ENCODE data around the gene CDH22.

The CDH22 gene

GRCh38 chr20:46270977-46271744 is 37.1 kb downstream of the CDH22 start:
- DNase-seq = peak in 2 of 56 donors; percentile 18 to 19

GRCh38 chr20:46269372-46269771 is 38.9 kb downstream of the CDH22 start:
- DNase-seq = no peak

GRCh38 chr20:46268662-46269061 is 39.6 kb downstream of the CDH22 start:
- DNase-seq = no peak

GRCh38 chr20:46268131-46268614 is 40.1 kb downstream of the CDH22 start:
- no peak for DNase-seq

- DNase-seq = no peak
Observed at GRCh38 chr20:46267108-46268105, 40.9 kb downstream of the CDH22 start.

GRCh38 chr20:46265539-46265938 is 42.8 kb downstream of the CDH22 start:
- no peak for DNase-seq

GRCh38 chr20:46264391-46265266 is 43.7 kb downstream of the CDH22 start:
- DNase-seq = no peak

- DNase-seq = no peak
Observed at GRCh38 chr20:46261456-46262253, 46.6 kb downstream of the CDH22 start.

- DNase-seq = no peak
Observed at GRCh38 chr20:46260936-46261454, 47.3 kb downstream of the CDH22 start.

GRCh38 chr20:46260480-46260879 is 47.8 kb downstream of the CDH22 start:
- no peak for DNase-seq

GRCh38 chr20:46259260-46259859 is 48.9 kb downstream of the CDH22 start:
- no peak for DNase-seq

GRCh38 chr20:46257887-46258286 is 50.4 kb downstream of the CDH22 start:
- DNase-seq = no peak

GRCh38 chr20:46256293-46256692 is 52.0 kb downstream of the CDH22 start:
- no peak for DNase-seq

GRCh38 chr20:46255440-46256104 is 52.7 kb downstream of the CDH22 start:
- DNase-seq = peak in 33 of 56 donors; percentile 2 to 80 (median 26)

- peak in 8 of 56 donors; percentile 6 to 37 (median 13) for DNase-seq
Observed at GRCh38 chr20:46253391-46253790, 54.9 kb downstream of the CDH22 start.

GRCh38 chr20:46252352-46253091 is 55.8 kb downstream of the CDH22 start:
- DNase-seq = no peak

GRCh38 chr20:46251211-46251673 is 57.1 kb downstream of the CDH22 start:
- DNase-seq = no peak

GRCh38 chr20:46250772-46251171 is 57.5 kb downstream of the CDH22 start:
- no peak for DNase-seq
